ENCODE results near the gene POLR3E. TPM values are rescaled to one million over a fixed set of nuclear protein-coding genes. Genes with fewer than 3 reads are reported as not detected.
A peak's percentile ranks its signal among the peaks of the same experiment; 100 is the strongest.
"Not testable (repeated sequence)": the region's sequence is repeated elsewhere in the genome, so short reads cannot be mapped to it uniquely, and the experiment has no call there.

POLR3E gene
- total RNA-seq, 1 donor from 2014 or later = 31.8 TPM

DNA sequence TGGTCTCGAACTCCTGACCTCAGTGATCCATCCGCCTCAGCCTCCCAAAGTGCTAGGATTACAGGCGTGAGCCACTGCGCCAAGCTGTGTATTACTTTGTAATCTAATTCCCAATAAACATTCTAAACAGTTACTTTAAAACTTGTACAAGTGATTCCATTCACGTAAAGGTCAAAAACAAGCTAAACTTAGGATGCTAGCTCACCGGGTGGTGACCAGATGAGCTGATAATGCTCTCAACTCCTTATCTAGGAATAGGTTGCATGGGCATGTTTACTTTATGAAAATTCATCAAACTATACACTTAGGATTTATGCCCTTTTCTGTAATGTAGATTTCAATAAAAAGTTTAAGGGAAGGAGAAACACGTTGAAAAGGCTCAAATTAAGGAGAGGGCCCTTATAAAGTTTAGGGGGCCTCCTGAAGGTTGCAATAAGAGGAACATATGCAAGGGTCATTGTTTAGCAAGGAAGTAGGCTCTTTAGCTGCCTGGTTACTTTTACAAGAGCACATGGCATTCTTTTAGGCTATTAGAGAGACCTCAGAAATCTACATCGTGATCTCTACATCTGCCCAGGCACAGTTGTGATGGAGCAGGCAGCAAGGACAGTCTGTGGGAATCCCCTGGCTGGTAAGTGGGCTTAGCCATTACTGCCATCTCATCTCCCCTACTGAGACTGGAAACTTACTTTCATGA lies 63.9 kb downstream of the POLR3E start:
- DNase-seq (ENCODE audit: low read depth in 2 of 2) = no peak

DNA sequence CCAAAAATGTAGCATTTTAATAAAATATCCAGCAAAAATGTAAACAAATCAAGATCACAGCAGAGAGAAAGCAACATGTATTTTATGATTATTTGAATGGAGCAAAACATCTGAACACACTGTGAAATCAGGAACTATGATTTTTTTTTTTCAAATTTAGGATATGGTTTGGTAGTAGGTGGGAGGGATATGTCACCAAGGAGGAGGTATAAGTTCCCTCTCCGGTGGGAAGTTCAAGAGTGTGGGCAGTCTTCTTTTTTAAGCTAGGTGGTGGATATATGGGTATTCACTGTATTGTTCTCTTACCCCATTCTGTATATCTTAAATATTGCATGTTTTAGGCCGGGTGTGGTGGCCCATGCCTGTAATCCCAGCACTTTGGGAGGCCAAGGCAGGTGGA lies 67.0 kb downstream of the POLR3E start:
- DNase-seq (ENCODE audit: low read depth in 2 of 2) = no peak

DNA sequence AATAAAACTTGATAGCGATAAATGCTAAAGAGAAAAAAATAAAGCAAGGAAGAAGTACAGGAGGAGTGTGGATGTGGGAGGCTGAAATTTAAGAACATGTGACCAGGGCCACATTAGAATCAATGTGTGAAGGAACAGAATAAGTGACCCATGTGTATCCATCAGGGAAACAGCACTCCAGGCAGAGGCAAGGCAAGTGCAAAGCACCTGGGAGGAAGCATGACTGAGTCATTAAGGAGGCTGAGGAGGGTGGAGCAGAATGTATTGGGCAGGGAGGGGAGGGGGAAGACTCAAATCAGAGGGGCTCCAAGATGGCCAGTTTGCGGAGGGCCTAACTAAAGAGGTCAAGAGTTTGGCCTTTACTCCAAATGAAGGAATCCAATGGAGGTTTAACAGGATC lies 69.2 kb downstream of the POLR3E start:
- DNase-seq (ENCODE audit: low read depth in 2 of 2) = no peak

DNA sequence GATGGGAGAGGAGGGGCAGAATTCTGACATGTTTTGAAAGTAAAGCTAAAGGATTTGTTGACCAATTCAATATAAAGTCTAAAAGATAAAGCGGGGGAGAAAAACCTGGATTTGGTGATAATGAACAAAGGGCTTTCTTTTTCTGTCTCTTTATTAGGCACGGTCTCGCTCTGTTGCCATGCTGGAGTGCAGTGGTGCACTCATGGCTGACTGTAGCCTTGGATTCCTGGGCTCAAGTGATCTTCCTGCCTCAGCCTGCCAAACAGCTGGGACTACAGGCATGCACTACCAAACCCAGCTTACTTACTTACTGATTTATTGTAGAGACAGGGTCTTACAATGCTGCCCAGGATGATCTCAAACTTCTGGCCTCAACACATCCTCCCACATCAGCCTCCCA lies 69.7 kb downstream of the POLR3E start:
- no peak for DNase-seq (ENCODE audit: low read depth in 2 of 2)

DNA sequence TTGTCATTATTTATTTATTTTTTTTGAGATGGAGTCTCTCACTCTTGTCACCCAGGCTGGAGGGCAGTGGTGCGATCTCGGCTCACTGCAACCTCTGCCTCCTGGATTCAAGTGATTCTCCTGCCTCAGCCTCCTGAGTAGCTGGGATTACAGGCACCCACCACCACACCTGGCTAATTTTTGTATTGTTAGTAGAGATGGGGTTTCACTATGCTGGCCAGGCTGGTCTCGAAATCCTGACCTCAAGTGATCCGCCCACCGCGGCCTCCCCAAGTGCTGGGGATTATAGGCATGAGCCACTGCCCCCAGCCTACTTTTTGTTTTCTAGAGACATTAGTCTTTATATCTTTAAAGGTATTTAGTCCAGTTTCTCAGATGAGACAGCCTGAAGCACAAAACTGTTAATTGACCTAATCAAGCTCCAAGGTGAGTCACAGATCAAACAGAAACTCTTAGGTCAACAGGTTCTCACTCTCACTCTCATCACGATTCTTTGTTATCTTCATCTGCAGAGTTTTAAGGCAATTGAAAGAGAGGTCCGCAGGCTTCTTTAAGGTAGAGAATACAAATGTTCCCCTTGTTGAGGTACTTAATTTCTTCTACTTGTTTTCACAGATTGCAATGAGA lies 71.1 kb downstream of the POLR3E start:
- DNase-seq (ENCODE audit: low read depth in 2 of 2) = not testable (repeated sequence)

DNA sequence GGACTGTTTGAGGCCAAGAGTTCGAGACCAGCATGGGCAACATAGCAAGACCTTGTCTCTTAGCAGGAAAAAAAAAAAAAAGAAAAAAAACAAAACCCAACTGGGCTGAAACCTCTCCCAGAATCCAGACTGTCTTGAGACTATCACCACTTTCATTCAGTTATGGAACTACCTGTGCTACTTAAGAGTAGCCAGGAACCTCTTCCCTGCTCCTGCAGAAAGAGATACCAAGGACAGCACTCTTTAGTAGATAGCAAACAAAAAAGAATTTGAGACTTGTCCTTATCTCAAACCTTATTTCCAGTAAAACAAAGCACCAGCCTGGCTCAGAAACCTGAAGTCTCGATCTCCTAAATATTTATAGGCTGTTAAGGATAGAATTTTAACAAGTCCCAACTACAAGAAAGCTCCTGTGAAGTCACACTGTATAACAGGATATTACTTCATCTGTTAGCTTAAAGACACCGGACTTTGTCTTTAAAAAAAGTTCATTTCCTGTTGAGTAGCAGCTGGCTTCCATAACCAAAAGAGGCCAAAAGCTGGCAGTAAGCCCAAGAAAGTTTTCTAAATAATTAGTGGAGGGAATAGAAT lies 72.1 kb downstream of the POLR3E start:
- DNase-seq (ENCODE audit: low read depth in 2 of 2) = peak in 1 of 2 donors; percentile 79

DNA sequence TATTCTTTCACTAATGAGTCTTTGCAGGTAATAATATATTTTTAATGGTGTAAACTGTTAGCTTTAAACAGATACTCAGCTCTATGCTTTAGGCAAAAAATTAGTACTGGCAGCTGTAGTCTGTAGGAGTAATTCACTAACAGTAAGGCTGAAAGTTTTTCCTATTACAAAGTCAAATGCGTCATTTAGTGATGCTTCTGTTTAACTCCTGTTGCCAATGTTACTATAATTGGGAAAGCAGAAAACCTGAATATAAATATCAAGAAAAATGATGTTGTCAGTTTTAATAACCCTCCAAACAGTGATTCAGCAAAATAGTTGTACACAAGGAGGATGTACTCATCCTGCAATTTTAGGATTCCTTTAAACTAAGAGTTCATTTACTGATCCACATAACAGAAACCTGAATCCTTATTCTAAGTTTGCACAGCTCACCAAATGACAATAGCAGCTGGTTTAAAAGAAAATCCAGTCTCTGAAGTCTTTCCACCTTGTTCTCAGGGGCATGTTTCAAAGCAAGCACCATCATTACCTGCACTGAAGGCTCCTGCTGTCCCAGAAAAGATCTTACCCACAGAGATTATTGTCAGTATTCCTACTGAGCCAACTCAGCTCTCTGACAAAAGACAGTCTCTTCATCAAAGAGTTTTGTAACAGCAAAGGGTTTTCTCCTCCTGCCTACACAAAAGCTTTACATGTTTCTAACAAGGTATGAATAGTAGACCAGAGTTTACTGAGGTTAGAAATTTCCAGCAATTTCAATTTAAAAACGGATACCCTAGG lies 73.0 kb downstream of the POLR3E start:
- DNase-seq (ENCODE audit: low read depth in 2 of 2) = peak in 1 of 2 donors; percentile 19

DNA sequence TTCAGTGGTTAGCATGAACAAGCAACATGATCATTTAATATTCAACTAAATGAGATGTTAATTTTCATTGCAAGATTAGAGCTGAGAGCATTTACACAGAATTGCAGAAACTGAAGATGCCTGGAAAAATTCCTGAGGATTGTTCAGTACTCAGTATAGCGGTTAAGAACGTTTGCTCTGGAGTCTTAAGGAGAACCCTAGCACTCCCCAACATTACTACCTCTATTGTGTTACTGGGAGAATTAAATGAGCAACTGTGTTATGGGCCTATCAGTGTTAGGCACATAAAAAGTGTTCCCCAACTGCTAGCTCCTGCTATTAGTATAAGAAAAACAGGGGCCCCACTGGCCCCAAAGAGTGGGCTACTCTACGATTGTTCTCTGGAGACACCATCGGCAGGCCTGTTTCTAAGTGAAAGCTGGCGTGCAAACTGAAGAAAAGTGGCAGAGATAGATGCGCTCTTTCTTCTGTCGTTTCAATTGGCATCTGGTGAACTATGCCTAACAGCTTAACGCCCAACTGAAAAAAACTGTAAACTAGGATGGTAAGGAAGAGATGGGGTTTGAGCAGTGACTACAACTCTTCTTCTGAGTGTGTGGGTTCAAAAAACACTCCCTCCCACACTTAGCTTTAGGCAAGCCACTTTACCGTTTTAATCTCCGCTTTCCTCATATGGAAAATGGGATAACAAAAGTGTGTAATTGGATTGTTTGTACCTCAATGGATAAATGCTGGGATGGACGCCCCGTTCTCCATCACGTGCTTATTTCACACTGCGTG lies 75.9 kb downstream of the POLR3E start:
- DNase-seq (ENCODE audit: low read depth in 2 of 2) = peak in 1 of 2 donors; percentile 12

DNA sequence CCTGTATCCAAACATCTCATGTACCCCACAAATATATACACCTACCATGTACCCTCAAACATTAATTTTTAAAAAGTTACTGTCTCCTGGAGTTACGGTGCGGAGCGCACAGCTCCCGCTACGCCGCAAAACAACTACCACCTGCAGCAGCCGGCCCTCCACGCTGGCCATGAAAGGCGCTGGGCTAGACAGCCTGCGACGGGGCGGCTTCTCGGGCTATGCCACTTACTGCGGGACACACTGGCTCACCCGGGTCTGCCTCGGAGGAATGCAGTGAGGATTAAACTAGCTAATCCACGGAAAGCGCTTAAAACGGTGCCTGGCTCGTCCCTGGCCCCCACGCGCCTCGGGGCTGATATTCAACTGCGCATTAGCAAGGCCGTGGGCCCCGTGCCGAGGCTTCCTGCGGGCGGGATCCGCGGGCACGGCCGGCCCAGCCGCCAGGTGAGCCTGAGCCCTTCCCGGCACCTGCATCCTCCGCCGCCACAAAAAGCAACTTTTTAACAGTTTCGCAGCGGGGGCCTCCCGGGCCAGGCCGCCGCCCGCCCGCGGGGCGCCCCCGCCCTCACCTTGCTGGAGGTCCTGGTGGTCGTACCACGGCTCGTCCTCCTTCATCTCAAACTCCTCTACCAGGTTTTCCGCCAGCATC lies 76.6 kb downstream of the POLR3E start:
- peak in 1 of 2 donors; percentile 43 for DNase-seq (ENCODE audit: low read depth in 2 of 2)

DNA sequence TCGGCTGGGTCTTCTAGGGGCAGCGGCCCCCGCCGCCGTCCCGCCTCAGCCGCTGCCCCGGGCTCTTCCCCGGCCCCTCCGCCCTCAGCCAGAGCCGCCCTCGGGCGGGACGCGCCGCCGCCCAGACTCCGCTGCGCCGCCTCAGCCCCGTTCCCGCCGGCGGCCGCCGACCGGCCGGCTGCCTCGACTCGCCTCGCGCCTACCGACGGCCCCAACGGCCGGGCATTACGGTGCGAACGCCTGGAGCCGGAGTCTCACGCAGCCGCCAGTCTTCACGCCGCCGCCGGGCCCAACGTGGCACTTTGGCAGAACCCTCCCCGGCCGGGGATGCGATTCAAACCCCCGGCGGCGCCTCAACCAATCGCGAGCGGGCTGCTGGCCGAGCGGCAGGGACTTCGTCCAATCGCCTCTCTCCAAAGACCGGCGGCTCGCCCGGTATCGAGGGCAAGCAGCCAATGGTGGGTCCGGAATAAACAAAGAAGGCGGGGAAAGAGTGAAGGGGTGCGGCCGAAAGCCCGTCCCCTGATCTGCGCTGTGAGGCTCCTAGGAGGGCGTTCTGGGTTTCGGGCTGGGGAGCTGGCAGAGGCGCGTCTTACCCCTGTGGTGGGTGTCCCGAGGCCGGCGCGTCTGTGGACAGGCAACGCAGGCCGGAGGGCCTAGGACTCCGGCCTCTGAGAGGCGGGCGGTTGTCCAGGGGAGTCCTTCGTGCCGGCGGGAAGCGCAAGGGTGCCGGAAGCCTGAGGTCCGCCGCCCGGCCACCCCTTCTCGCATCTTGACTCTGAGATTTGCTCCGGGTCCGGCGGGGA lies 77.3 kb downstream of the POLR3E start, which contains the start of gene CDR2:
Gene CDR2 (minus strand): TSS at position 309 of the 806 bp plus-strand sequence. CDS start 310 bp downstream, outside the sequence.
- peak; percentile 87 to 97 for DNase-seq (ENCODE audit: low read depth in 2 of 2)

DNA sequence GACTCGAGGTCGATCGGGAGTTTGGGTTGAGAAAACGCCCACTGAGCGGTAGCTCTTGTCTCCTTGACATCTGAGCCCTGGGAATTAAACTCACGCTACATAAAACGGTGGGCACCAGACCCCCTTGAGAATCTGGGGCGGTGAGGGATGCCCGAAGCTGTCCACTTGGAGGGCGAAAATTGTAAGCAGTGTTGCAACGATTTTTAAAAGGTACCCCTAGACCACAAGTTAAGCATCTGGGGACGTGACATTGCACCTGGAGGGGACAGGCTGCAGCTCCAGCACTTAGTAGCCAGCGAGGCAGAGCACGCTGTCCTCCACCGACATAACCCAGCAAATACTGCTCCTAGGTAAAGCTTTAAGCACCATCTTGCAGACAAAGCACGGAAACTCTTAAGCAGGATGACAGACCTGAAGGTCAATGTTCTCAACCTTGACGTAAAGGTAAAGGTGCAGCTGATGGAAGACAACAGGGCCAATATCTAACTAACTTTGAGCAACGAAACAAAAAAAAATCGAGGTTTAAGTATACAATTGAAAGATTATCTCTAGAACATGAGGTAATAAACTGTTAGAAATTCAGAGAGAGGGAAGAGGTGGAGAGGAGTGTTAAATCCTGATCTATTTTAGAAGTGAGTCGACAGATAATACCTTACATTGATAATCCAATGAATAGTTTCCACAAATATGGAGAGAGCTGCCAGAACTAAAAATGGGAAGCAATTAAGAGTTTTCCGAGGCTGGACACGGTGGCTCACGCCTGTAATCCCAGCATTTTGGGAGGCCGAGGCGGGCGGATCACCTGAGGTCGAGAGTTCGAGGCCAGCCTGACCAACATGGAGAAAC lies 78.1 kb downstream of the POLR3E start:
- DNase-seq (ENCODE audit: low read depth in 2 of 2) = peak in 1 of 2 donors; percentile 31

DNA sequence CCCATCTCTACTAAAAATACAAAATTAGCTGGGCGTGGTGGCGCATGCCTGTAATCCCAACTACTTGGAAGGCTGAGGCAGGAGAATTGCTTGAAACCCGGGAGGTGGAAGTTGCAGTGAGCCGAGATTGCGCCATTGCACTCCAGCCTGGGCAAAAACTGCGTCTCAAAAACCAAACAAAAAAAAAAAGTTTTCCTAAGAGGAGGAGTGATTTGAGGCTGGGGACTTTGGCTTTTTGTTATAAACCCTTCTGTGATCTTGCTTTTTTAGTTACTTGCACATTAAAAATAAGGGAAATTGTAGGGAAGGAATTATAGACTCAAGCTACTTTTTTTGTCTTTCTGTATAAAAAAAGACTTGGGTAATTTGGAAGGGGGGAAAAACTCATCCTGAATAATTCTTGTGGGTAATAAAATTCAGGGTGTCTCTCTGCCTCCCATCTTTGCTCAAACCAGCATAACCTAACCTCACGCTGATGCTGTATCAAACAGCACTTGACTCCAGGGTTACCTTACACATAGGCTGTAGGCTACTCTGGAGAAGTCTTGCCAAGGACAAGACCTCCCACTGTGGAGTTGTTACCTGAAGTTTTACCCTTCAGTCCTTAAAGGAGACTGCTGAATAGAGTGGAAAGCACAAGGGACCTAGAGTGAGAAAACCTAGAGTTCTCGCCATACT lies 78.9 kb downstream of the POLR3E start:
- no peak for DNase-seq (ENCODE audit: low read depth in 2 of 2)

DNA sequence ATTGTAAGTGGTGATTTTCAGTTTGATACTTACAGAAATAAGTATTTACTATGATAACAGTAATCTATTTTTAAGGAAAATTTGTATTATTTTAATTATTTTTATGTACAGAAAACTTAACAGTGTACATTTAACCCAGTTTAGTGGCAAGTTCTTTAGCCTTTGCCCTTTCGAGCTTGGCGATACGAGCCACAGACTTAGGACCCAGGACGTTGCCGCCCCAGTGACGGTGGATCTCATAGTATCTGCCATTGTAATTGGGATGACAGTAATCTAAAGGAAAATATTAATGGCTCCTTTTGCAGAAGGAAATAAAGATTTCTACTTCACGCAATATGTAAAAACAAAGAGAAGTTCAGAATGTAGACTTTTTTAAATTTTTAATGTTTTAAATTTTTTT lies 82.4 kb downstream of the POLR3E start:
- no peak for DNase-seq (ENCODE audit: low read depth in 2 of 2)

DNA sequence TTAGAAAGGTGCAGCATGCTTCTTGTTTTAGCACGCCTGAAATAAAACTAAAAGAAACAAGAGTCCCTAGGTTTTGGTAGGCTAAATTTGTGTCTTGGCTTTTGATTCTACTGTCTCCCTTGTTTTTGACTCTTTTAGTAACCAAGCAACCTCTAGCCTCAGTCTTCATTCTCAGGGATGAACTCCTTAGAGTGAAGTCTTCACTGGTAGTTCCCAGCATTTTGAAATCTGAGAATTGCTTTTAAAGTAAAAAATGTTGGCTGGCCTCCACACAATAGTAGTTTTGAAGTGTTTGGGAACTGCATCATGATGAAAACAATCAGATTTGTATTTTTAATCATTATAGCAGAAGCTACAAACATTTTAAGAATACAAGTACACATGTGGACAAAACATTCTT lies 83.3 kb downstream of the POLR3E start:
- DNase-seq (ENCODE audit: low read depth in 2 of 2) = no peak

DNA sequence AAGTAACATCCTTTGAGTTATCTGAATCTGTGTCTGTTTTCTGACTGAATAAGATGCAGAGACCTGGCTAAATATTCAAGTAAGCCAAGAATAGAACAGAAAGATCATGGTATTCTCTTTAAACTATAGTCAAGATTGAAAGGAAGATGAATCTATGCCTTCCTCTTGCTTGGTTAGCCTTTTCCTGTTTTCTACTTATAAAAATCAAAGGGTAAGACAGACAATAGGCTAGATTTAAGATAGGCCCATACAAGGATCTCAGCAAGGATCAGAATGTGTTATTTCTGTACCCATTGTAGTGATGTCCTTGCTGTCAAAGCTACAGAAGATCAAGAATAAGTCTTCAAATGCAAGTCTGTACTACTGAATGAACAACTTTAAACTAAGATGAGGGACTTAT lies 84.2 kb downstream of the POLR3E start:
- DNase-seq (ENCODE audit: low read depth in 2 of 2) = no peak

DNA sequence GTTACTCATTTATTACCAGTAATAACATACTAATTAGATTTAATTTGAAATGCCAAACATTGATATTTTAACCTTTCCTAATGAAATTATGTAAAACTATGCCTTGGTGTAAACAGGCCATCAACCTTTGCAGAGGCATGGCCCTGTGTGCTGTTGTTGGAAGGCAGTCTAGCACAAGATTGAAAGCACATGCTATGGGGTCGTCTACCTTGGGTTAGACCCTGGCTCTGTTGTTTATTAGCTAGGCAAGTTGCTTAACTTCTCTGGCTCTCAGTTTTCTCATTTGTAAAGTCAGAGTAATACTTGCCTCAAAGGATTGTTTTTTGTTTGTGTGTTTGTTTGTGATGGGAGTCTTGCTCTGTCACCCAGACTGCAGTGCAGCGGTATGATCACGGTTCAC lies 86.6 kb downstream of the POLR3E start:
- DNase-seq (ENCODE audit: low read depth in 2 of 2) = no peak

Measured in dermis microvascular lymphatic vessel endothelial cell (primary cell).